Loucy (cell line): Measurements from ENCODE around the gene GPHN.

ENCODE experiments used
- H2AFZ ChIP-seq: fragments of 200-600 bp; sonication (generic); 2 replicates; pipeline ENCODE4 v1.6.0; 2016; ENCODE audit warnings: antibody characterized with exemption, mild to moderate bottlenecking, low read length, moderate library complexity
- H3F3A ChIP-seq: fragments of 200-600 bp; 2 replicates; pipeline ENCODE4 v1.6.0; 2016; ENCODE audit warnings: antibody characterized with exemption, low read depth, mild to moderate bottlenecking
- H3K27me3 ChIP-seq: fragments of 200-600 bp; sonication (generic); 2 replicates; pipeline ENCODE4 v1.6.1; 2014; ENCODE audit warnings: low read length, mild to moderate bottlenecking; ENCODE audit not compliant: insufficient read depth, poor library complexity, severe bottlenecking
- H3K36me3 ChIP-seq: fragments of 200-600 bp; sonication (generic); 2 replicates; pipeline ENCODE4 v1.6.1; 2016; ENCODE audit warnings: low read length; ENCODE audit not compliant: insufficient read depth
- H3K4me1 ChIP-seq: fragments of 200-600 bp; sonication (generic); 2 replicates; pipeline ENCODE4 v1.5.1; 2014; ENCODE audit warnings: low read length, mild to moderate bottlenecking; ENCODE audit not compliant: insufficient read depth, poor library complexity, severe bottlenecking
- H3K4me2 ChIP-seq: fragments of 200-600 bp; sonication (generic); 2 replicates; pipeline ENCODE4 v1.6.0; 2014; ENCODE audit warnings: antibody characterized with exemption, low read length, low read depth, mild to moderate bottlenecking; ENCODE audit not compliant: poor library complexity, severe bottlenecking
- H3K4me3 ChIP-seq: fragments of 200-600 bp; sonication (generic); 2 replicates; pipeline ENCODE4 v1.5.1; 2014; ENCODE audit warnings: low read length, mild to moderate bottlenecking, mixed read lengths; ENCODE audit not compliant: poor library complexity, severe bottlenecking
- H3K79me2 ChIP-seq: fragments of 200-600 bp; sonication (generic); 2 replicates; pipeline ENCODE4 v1.6.1; 2014; ENCODE audit warnings: low read length; ENCODE audit not compliant: insufficient read depth
- H3K9ac ChIP-seq: fragments of 200-600 bp; sonication (generic); 2 replicates; pipeline ENCODE4 v1.6.0; 2014; ENCODE audit warnings: mild to moderate bottlenecking, low read depth, low read length, moderate library complexity; ENCODE audit not compliant: poor library complexity, severe bottlenecking
- H3K9me2 ChIP-seq: fragments of 200-600 bp; sonication (generic); replicated peaks from 2 replicates; pipeline ENCODE4 v1.6.1; 2016; ENCODE audit warnings: low read depth, low read length, mixed read lengths
- H3K9me3 ChIP-seq: fragments of 200-600 bp; sonication (generic); 2 replicates; pipeline ENCODE4 v1.6.1; 2014; ENCODE audit warnings: mild to moderate bottlenecking, antibody characterized with exemption, low read length, low read depth; ENCODE audit not compliant: insufficient read depth
- H4K20me1 ChIP-seq: fragments of 200-600 bp; sonication (generic); 2 replicates; pipeline ENCODE4 v1.6.0; 2014; ENCODE audit warnings: antibody characterized with exemption, low read length, mild to moderate bottlenecking; ENCODE audit not compliant: insufficient read depth, poor library complexity, severe bottlenecking
- EZH2phosphoT487 ChIP-seq: fragments of 200-600 bp; IDR thresholded peaks from 2 replicates; pipeline ENCODE4 v1.6.1; 2018; ENCODE audit warnings: antibody characterized with exemption, mild to moderate bottlenecking, moderate library complexity, borderline replicate concordance
- TF ChIP-seq, protein P1 (sequence below): fragments of 200-600 bp; sonication (generic); conservative IDR thresholded peaks from 2 replicates; pipeline ENCODE4 v1.5.1; 2014; ENCODE audit warnings: mild to moderate bottlenecking, antibody characterized with exemption, low read length

GPHN gene

DNA sequence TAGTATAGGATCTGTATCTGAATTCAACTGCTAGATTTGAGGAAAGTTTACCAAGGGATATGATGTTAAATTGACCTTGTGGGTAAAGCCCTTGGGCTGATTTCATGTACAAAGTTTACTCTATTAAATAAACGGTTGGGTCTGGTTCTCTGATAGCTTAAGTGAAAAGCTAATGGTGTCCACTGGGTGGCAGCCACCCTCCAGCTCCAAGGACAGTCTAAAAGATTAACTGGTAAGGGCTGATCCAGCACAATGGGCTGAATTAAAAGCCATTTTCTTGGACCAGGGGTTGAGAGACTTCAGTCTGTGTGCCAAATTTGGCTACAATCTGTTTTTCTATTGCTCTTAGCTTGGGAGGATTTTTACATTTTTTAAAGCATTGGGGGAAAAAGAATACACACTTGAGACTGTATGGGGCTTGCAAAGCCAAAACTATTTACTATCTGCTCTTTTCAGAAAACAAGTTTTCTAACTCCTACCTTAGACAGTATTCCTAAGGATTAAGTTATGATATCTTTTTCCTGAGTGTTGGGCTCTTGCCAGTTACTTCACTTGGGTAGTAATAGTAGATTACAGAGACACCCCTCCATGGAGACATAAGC, 116.5 kb downstream of the GPHN start:
- H3K9me3 ChIP-seq = peaks cover 3% of the 10 kb centered on the region; the same call in 1 of the 2 replicates
- no peaks in the 10 kb centered on the region for H4K20me1 ChIP-seq
- no peak overlapping the region for H2AFZ ChIP-seq
- no peak overlapping the region for H3K9ac ChIP-seq
- no peak overlapping the region for H3K4me3 ChIP-seq
- H3K27me3 ChIP-seq = no peaks in the 10 kb centered on the region
- H3K4me2 ChIP-seq = no peak overlapping the region
- no peaks in the 10 kb centered on the region; the same call in none of the 2 replicates for H3K79me2 ChIP-seq
- TF ChIP-seq EZH2phosphoT487 = no peak
- TF ChIP-seq, protein P1, sequence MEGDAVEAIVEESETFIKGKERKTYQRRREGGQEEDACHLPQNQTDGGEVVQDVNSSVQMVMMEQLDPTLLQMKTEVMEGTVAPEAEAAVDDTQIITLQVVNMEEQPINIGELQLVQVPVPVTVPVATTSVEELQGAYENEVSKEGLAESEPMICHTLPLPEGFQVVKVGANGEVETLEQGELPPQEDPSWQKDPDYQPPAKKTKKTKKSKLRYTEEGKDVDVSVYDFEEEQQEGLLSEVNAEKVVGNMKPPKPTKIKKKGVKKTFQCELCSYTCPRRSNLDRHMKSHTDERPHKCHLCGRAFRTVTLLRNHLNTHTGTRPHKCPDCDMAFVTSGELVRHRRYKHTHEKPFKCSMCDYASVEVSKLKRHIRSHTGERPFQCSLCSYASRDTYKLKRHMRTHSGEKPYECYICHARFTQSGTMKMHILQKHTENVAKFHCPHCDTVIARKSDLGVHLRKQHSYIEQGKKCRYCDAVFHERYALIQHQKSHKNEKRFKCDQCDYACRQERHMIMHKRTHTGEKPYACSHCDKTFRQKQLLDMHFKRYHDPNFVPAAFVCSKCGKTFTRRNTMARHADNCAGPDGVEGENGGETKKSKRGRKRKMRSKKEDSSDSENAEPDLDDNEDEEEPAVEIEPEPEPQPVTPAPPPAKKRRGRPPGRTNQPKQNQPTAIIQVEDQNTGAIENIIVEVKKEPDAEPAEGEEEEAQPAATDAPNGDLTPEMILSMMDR = peak; percentile 85
- no peaks in the 10 kb centered on the region for H3K9me2 ChIP-seq
- H3K4me1 ChIP-seq = no peaks in the 10 kb centered on the region
- no peaks in the 10 kb centered on the region for H3F3A ChIP-seq
- no peaks in the 10 kb centered on the region for H3K36me3 ChIP-seq

DNA sequence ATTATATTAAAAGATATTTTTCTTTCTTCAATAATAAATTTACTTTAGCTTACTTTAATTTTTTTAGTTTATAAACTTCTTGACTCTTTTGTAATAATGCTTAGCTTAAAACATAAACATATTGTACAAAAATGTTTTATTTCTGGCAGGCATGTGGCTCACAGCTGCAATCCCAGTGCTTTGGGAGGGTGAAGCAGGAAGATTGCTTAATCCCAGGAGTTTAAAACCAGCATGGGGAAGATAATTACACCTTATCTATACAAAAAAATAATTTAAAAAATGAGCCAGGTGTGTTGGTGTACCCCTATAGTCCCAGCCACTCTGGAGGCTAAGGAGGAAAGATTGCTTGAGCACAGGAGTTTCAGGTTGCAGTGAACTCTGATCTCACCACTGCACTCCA, 120.7 kb downstream of the GPHN start:
- peaks cover 8% of the 10 kb centered on the region for H3K79me2 ChIP-seq

DNA sequence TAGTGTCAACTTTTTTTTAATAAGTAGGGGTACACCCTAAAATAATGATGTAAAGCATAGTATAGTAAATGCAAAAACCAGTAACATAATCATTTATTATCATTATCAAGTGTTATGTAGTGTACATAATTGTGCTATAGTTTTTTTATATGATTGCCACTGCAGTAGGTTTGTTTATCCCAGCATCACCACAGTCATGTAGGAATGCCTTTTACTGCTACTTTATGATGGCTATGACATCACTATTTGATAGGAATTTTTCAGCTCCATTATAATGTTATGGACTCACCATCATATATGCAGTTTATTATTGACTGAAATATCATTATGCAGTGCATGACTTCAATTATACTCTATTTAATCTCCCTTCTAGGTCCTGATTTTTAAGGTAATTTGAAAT, 121.6 kb downstream of the GPHN start:
- H3K9ac ChIP-seq = no peak overlapping the region
- no peaks in the 10 kb centered on the region for H3K27me3 ChIP-seq
- no peaks in the 10 kb centered on the region for H3K36me3 ChIP-seq
- peaks cover 5% of the 10 kb centered on the region for H3K4me1 ChIP-seq
- peaks cover 14% of the 10 kb centered on the region for H3K79me2 ChIP-seq
- no peaks in the 10 kb centered on the region for H3K9me3 ChIP-seq
- no peaks in the 10 kb centered on the region for H3F3A ChIP-seq
- no peaks in the 10 kb centered on the region for H4K20me1 ChIP-seq
- no peak overlapping the region for H3K4me3 ChIP-seq
- TF ChIP-seq, protein P1 = no peak
- TF ChIP-seq EZH2phosphoT487 = no peak
- no peaks in the 10 kb centered on the region for H3K9me2 ChIP-seq
- no peak overlapping the region for H3K4me2 ChIP-seq
- H2AFZ ChIP-seq = no peak overlapping the region

More for the DNA sequence above, 120.7 kb downstream of the GPHN start:
- H3F3A ChIP-seq = no peaks in the 10 kb centered on the region
- no peak for TF ChIP-seq EZH2phosphoT487
- TF ChIP-seq, protein P1 = no peak
- H4K20me1 ChIP-seq = no peaks in the 10 kb centered on the region
- no peaks in the 10 kb centered on the region for H3K9me3 ChIP-seq
- no peaks in the 10 kb centered on the region for H3K9me2 ChIP-seq
- H2AFZ ChIP-seq = no peak overlapping the region
- no peaks in the 10 kb centered on the region for H3K4me1 ChIP-seq
- H3K4me3 ChIP-seq = no peak overlapping the region
- no peaks in the 10 kb centered on the region for H3K36me3 ChIP-seq
- H3K27me3 ChIP-seq = no peaks in the 10 kb centered on the region
- H3K4me2 ChIP-seq = no peak overlapping the region
- no peak overlapping the region for H3K9ac ChIP-seq
